Measurements from ENCODE around the gene CDK14. TPM values are rescaled to one million over a fixed set of nuclear protein-coding genes. Genes with fewer than 3 reads are reported as not detected.
A peak's percentile ranks its signal among the peaks of the same experiment; 100 is the strongest.

Gene CDK14
- total and polyA plus RNA-seq, 2 of the 8 experiments (the other 6 are each of a cell fraction or from before 2014, with no cell fraction given): 5.5 to 47.3 TPM

GRCh38 chr7:90972906-90973550, 376.9 kb downstream of the CDK14 start:
- ChIA-PET CTCF (ENCODE audit: partially characterized antibody) (interaction anchor here (0.7 kb wide), 1 partner anchor 316 kb away, joined by 3 read pairs; no protein-coding TSS in a partner anchor), POLR2A (ENCODE audit: partially characterized antibody) (no interaction called here)
- Histone ChIP-seq H4K91ac (replicated peaks; ENCODE audit: insufficient read length, low read length) (no peak overlapping the region), H3K9ac (replicated peaks in 1 of 4; ENCODE audit: extremely low read depth in 1 of 4, low read depth in 3 of 4, low read length in 3 of 4) (no peak overlapping the region), H3K79me2 (ENCODE audit: control insufficient read depth in 1 of 2, insufficient read depth in 2 of 2, low read length in 2 of 2) (no peaks in the 10 kb centered on the region), H2BK20ac (ENCODE audit: low read length) (no peak overlapping the region), H3K27me3 (replicated peaks in 1 of 4; ENCODE audit: control insufficient read depth in 3 of 4, extremely low read depth in 1 of 4, insufficient read depth in 3 of 4, low read length in 3 of 4) (no peaks in the 10 kb centered on the region), H3K4me3 (ENCODE audit: extremely low read depth in 1 of 4, insufficient read depth in 2 of 4, low read depth in 3 of 4, low read length in 4 of 4) (no peak overlapping the region), H4K20me1 (replicated peaks in 1 of 2; ENCODE audit: control insufficient read depth in 1 of 2, insufficient read depth in 2 of 2, low read length in 2 of 2) (no peaks in the 10 kb centered on the region), H3K4me2 (ENCODE audit: insufficient read depth in 1 of 2, low read depth in 2 of 2, low read length in 2 of 2) (no peak overlapping the region), H3K27ac (ENCODE audit: low read depth, low read length) (no peak overlapping the region), H3K36me3 (ENCODE audit: control insufficient read depth in 2 of 4, insufficient read depth in 4 of 4, low read length in 3 of 4) (no peaks in the 10 kb centered on the region; a peak in 2 of 8 replicates), H3K9me3 (ENCODE audit: insufficient read depth in 2 of 2, low read depth in 1 of 2, low read length in 1 of 2) (peaks cover 19 to 24% of the 10 kb centered on the region in 2 experiments), H3K4me1 (replicated peaks in 1 of 4; ENCODE audit: control insufficient read depth in 3 of 4, insufficient read depth in 4 of 4, low read length in 3 of 4) (peaks cover 0 to 1% (median 0%) of the 10 kb centered on the region in 4 experiments; a peak in 1 of 7 replicates), H2AK5ac (ENCODE audit: low read depth, low read length) (no peak overlapping the region), H3K23me2 (ENCODE audit: low read depth, low read length) (no peaks in the 10 kb centered on the region), H3K56ac (replicated peaks; ENCODE audit: insufficient read length, low read depth, low read length) (no peak overlapping the region), H2BK5ac (ENCODE audit: low read depth, low read length) (no peak overlapping the region), H3K14ac (ENCODE audit: insufficient read length) (no peak overlapping the region), H2AFZ (ENCODE audit: low read length) (no peak overlapping the region), H3K4ac (replicated peaks; ENCODE audit: insufficient read length, low read depth, low read length) (no peak overlapping the region), H4K5ac (ENCODE audit: insufficient read length, low read depth, low read length) (no peak overlapping the region), H3K79me1 (ENCODE audit: low read depth, low read length) (no peaks in the 10 kb centered on the region), H2BK15ac (ENCODE audit: low read length) (no peak overlapping the region), H3K18ac (ENCODE audit: extremely low read depth, low read length) (no peak overlapping the region), H2BK120ac (replicated peaks; ENCODE audit: low read depth, low read length) (no peak overlapping the region), H4K8ac (ENCODE audit: extremely low read depth, insufficient read depth, low read length) (no peak overlapping the region), H2BK12ac (ENCODE audit: low read depth, low read length) (no peak overlapping the region), H3K23ac (ENCODE audit: insufficient read length) (no peak overlapping the region)
- FAIRE-seq (no peak), DNase-seq (ENCODE audit: low read depth in 1 of 2, low spot score in 2 of 2) (no peak)
- TF ChIP-seq KDM4A (IDR thresholded peaks at IDR 0.05; ENCODE audit: low read depth, low read length, severe bottlenecking) (no peak), CTCF (IDR thresholded peaks at IDR 0.05; ENCODE audit: control extremely low read depth in 1 of 3, insufficient read depth in 1 of 3, low read depth in 1 of 3, low read length in 3 of 3) (no peak), EGR1 (IDR thresholded peaks at IDR 0.05; ENCODE audit: borderline replicate concordance, low read depth, low read length) (no peak), MAFK (IDR thresholded peaks at IDR 0.05; ENCODE audit: low read depth, low read length) (0 out of 2 replicates have a peak, but pooled peaks have one; percentile 10), BACH1 (IDR thresholded peaks at IDR 0.05; ENCODE audit: low read length) (peak; percentile 69)
- 91% methylated on average over 4 of the region's 4 CpGs; no CpG with 5 or more reads in 1 of the 2 experiments for WGBS, 2 experiments (ENCODE audit: extremely low coverage in 1 of 2, insufficient coverage in 1 of 2, insufficient read length in 1 of 2, insufficient replicate concordance in 2 of 2, low coverage in 1 of 2, low lambda C conversion rate in 2 of 2, missing lambda C conversion rate in 1 of 2)
